Body of pancreas (tissue), 4 donors: Measurements from ENCODE around the gene DCDC2. TPM values are rescaled to one million over a fixed set of nuclear protein-coding genes. Genes with fewer than 3 reads are reported as not detected.
"Not testable (repeated sequence)": the region's sequence is repeated elsewhere in the genome, so short reads cannot be mapped to it uniquely, and the experiment has no call there.

Experiments used
- ATAC-seq: fragments of 150-250 bp; one replicate; pipeline ENCODE4 v1.9.1; 2016
- DNase-seq, 4 donors: peaks; one replicate each; pipeline ENCODE4 v3.0.0-alpha.2; 2019
- H3K27ac ChIP-seq, 4 donors: fragments of 200-600 bp; sonication (generic); 1 replicate in 3 of 4; 2 replicates in 1 of 4; pipeline versions ENCODE4 v1.5.1 to v1.6.1; 2016 to 2019; ENCODE audit warnings: mild to moderate bottlenecking in 1 of 4, mixed read lengths in 1 of 4, moderate library complexity in 1 of 4
- H3K27me3 ChIP-seq, 2 donors: fragments of 200-600 bp; sonication (generic); one replicate each; pipeline ENCODE4 v1.6.0; 2016; ENCODE audit warnings: mild to moderate bottlenecking in 1 of 2
- H3K36me3 ChIP-seq, 2 donors: fragments of 200-600 bp; sonication (generic); replicated peaks in 1 of 2; 2 replicates each; pipeline ENCODE4 v1.5.1; 2016; ENCODE audit warnings: low read depth in 2 of 2; ENCODE audit not compliant: insufficient read depth in 1 of 2
- H3K4me1 ChIP-seq: fragments of 200-600 bp; sonication (generic); one replicate; pipeline ENCODE4 v1.6.0; 2016
- H3K4me3 ChIP-seq, 2 donors: fragments of 200-600 bp; sonication (generic); 1 replicate in 1 of 2; 2 replicates in 1 of 2; pipeline ENCODE4 v1.5.1; 2016 to 2019
- H3K9me3 ChIP-seq, 3 donors: fragments of 200-600 bp; sonication (generic); 1 replicate in 2 of 3; 2 replicates in 1 of 3; pipeline ENCODE4 v1.5.1; 2016
- CTCF ChIP-seq, 7 experiments: fragments of 450-650 bp in 4 of 7; fragments of 200-600 bp in 3 of 7; sonication (generic) in 3 of 7; IDR thresholded peaks; one replicate each; pipeline ENCODE4 v1.5.1; 2016 to 2019; ENCODE audit warnings: antibody characterized with exemption in 7 of 7
- POLR2A ChIP-seq, 3 donors: fragments of 450-650 bp; IDR thresholded peaks; one replicate each; pipeline ENCODE4 v1.6.1; 2016; ENCODE audit warnings: antibody characterized with exemption in 3 of 3, mild to moderate bottlenecking in 2 of 3
- WGBS, 2 donors: methylation state at CpG; one replicate each; pipeline ENCODE4 v1.1.5; 2017; 5-methylcytosine and 5-hydroxymethylcytosine counted together
- intact Hi-C: fragments of 100-400 bp; cut with DNase I; formaldehyde crosslinking; loops from one replicate; pipeline ENCODE4 v1.15.1; 2023
- total RNA-seq, 2 donors: library from RNA; depleted of rRNA; stranded (reverse); fragments of >200 nt; gene quantifications; one replicate each; pipeline ENCODE4 v1.1.0, GENCODE V29; 2016

DCDC2 gene
- total RNA-seq, 2 donors from 2014 or later, result 20.8 to 37.4 TPM

GRCh38 chr6:24321538-24322162, 36.2 kb downstream of the DCDC2 start:
- intact Hi-C loops, result no loop called here
- Histone ChIP-seq H3K27ac (peak overlapping the region in 3 of 4 donors; percentile 2 to 78 (median 72)), H3K9me3 (no peaks in the 10 kb centered on the region), H3K4me3 (no peak overlapping the region), H3K27me3 (no peaks in the 10 kb centered on the region), H3K36me3 (no peaks in the 10 kb centered on the region), H3K4me1 (peaks cover 12% of the 10 kb centered on the region)
- TF ChIP-seq CTCF (IDR thresholded peaks at IDR 0.05), result no peak
- no peak for TF ChIP-seq POLR2A (IDR thresholded peaks at IDR 0.05)
- ATAC-seq (peak; percentile 25), DNase-seq (no peak)
- WGBS, 2 donors, result 46 to 54% methylated on average over 5 of the region's 5 CpGs

GRCh38 chr6:24313251-24314141, 44.4 kb downstream of the DCDC2 start:
- H3K36me3 ChIP-seq, result no peaks in the 10 kb centered on the region
- H3K9me3 ChIP-seq, result no peaks in the 10 kb centered on the region
- H3K27ac ChIP-seq, result peak overlapping the region in 3 of 4 donors; percentile 23 to 67 (median 47)
- 20 to 25% methylated on average over 6 of the region's 6 CpGs for WGBS, 2 donors
- peak; percentile 41 to 56 (median 46) for DNase-seq
- peaks cover 25% of the 10 kb centered on the region for H3K4me1 ChIP-seq
- ATAC-seq, result peak; percentile 84
- no peaks in the 10 kb centered on the region for H3K27me3 ChIP-seq
- intact Hi-C loops, result no loop called here
- H3K4me3 ChIP-seq, result no peak overlapping the region
- TF ChIP-seq POLR2A (IDR thresholded peaks at IDR 0.05), result no peak
- no peak for TF ChIP-seq CTCF (IDR thresholded peaks at IDR 0.05)

GRCh38 chr6:24311775-24312174, 46.1 kb downstream of the DCDC2 start:
- H3K9me3 ChIP-seq, DNase-seq, intact Hi-C loops: not testable (repeated sequence)

DNA sequence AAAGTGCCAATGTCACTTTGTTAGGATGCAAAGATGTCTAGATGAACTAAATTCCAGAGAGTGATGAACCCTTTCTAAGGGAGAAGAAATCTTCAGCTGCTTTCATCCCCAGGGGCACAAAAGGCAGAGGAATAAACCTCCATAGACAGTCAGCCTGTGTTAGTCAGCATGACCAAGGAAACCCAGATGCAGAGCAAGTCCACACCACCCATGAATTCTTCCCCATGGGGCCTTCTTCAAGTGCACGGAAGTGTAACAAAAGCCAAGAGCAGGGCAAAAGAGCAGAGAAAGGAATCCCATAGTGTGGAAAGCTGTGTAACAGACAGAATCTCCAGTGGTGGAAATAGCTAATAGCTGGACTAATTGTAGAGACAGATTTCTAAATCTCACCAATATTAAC, 50.0 kb downstream of the DCDC2 start:
- intact Hi-C loops, result no loop called here
- no peak for TF ChIP-seq CTCF (IDR thresholded peaks at IDR 0.05)
- no peak for TF ChIP-seq POLR2A (IDR thresholded peaks at IDR 0.05)
- no peak for DNase-seq
- no peak overlapping the region for H3K27ac ChIP-seq
- H3K9me3 ChIP-seq, result no peaks in the 10 kb centered on the region
- 46 to 60% methylated on average over 1 of the region's 1 CpG for WGBS, 2 donors
- no peaks in the 10 kb centered on the region for H3K36me3 ChIP-seq
- H3K4me1 ChIP-seq, result no peaks in the 10 kb centered on the region
- H3K4me3 ChIP-seq, result no peak overlapping the region
- no peak for ATAC-seq
- H3K27me3 ChIP-seq, result no peaks in the 10 kb centered on the region

More at GRCh38 chr6:24311775-24312174, 46.1 kb downstream of the DCDC2 start:
- WGBS, 2 donors, result 83 to 85% methylated on average over 4 of the region's 4 CpGs
- H3K27ac ChIP-seq, H3K4me3 ChIP-seq, ATAC-seq, H3K27me3 ChIP-seq, H3K36me3 ChIP-seq: not testable (repeated sequence)
- H3K4me1 ChIP-seq, result peaks cover 25% of the 10 kb centered on the region

DNA sequence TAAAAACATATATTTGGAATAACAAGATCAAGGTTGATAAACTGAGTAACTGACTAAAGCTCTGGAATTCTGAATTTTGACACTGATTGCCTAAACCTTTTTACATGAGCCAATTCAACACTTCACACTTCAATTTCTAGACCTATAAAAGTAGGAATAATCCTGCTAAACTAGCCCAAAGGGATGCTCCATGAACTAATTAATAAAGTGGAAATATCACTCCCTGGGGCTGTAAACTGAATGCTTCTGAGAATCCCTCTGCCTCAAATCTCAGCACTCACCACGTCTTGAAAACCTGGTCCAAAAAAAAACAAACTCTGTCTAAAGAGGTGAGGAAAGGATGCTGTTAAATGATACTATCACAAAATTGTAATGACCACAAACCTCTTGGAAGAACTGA, 50.9 kb downstream of the DCDC2 start:
- no peaks in the 10 kb centered on the region for H3K4me1 ChIP-seq
- 50 to 82% methylated on average over 1 of the region's 1 CpG for WGBS, 2 donors
- ATAC-seq, result no peak
- H3K36me3 ChIP-seq, result no peaks in the 10 kb centered on the region
- H3K27me3 ChIP-seq, result no peaks in the 10 kb centered on the region
- H3K27ac ChIP-seq, result no peak overlapping the region
- H3K4me3 ChIP-seq, result no peak overlapping the region
- intact Hi-C loops, result no loop called here
- no peak for DNase-seq
- TF ChIP-seq POLR2A (IDR thresholded peaks at IDR 0.05) (no peak), CTCF (IDR thresholded peaks at IDR 0.05) (no peak)
- no peaks in the 10 kb centered on the region for H3K9me3 ChIP-seq
